ENCODE data around the gene TLE4. TPM values are rescaled to one million over a fixed set of nuclear protein-coding genes. Genes with fewer than 3 reads are reported as not detected.

TLE4 gene
- total and polyA plus RNA-seq, 8 donors, result 21.6 to 38.3 (median 33.8) TPM

- intact Hi-C loops (cut with DNase I), result no loop called here
- DNase-seq (no peak), ATAC-seq (no peak)
- Histone ChIP-seq H3K9me3 (no peaks in the 10 kb centered on the region), H3K4me1 (no peaks in the 10 kb centered on the region), H3K27ac (no peak overlapping the region), H3K27me3 (no peaks in the 10 kb centered on the region), H3K36me3 (peaks cover 0 to 5% of the 10 kb centered on the region in 2 donors), H3K4me3 (no peak overlapping the region)
- no peak for TF ChIP-seq CTCF (IDR thresholded peaks at IDR 0.05)
Observed at GRCh38 chr9:79674052-79674777, 102.5 kb downstream of the TLE4 start.

- no peak overlapping the region for H3K4me3 ChIP-seq
- DNase-seq (no peak), ATAC-seq (no peak)
- no peaks in the 10 kb centered on the region for H3K9me3 ChIP-seq
- H3K27ac ChIP-seq, result no peak overlapping the region
- no peaks in the 10 kb centered on the region for H3K27me3 ChIP-seq
- H3K4me1 ChIP-seq, result no peaks in the 10 kb centered on the region
- no peak for TF ChIP-seq CTCF (IDR thresholded peaks at IDR 0.05)
- intact Hi-C loops (cut with DNase I), result no loop called here
- H3K36me3 ChIP-seq, result no peaks in the 10 kb centered on the region
Observed at GRCh38 chr9:79681576-79681975, 109.8 kb downstream of the TLE4 start.

GRCh38 chr9:79682076-79682736 lies 110.4 kb downstream of the TLE4 start:
- Histone ChIP-seq H3K27ac (no peak overlapping the region), H3K9me3 (no peaks in the 10 kb centered on the region), H3K4me3 (no peak overlapping the region), H3K4me1 (no peaks in the 10 kb centered on the region), H3K27me3 (no peaks in the 10 kb centered on the region), H3K36me3 (no peaks in the 10 kb centered on the region)
- TF ChIP-seq CTCF (IDR thresholded peaks at IDR 0.05), result no peak
- no peak for ATAC-seq
- intact Hi-C loops (cut with DNase I), result no loop called here
- no peak for DNase-seq

DNA sequence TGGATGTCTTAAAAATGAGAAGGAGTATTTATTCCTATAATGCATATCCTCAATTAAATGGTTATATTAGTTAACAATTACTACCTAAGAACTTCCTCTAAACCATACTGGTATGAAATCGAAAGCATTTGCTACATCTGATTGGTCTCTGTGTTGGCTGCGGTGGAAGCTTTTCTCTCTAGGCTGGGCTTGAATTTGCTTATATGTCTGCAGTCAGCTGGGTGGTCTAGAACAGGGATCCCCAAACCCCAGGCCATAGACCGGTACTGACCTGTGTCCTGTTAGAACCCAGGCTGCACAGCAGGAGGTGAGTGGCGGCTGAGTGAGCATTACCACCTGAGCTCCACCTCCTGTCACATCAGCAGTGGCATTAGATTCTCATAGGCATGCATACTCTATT lies 112.3 kb downstream of the TLE4 start:
- TF ChIP-seq CTCF (IDR thresholded peaks at IDR 0.05), result no peak
- DNase-seq (no peak), ATAC-seq (no peak)
- Histone ChIP-seq H3K27ac (no peak overlapping the region), H3K9me3 (no peaks in the 10 kb centered on the region), H3K36me3 (no peaks in the 10 kb centered on the region), H3K4me1 (no peaks in the 10 kb centered on the region), H3K27me3 (no peaks in the 10 kb centered on the region), H3K4me3 (no peak overlapping the region)
- intact Hi-C loops (cut with DNase I), result no loop called here

DNA sequence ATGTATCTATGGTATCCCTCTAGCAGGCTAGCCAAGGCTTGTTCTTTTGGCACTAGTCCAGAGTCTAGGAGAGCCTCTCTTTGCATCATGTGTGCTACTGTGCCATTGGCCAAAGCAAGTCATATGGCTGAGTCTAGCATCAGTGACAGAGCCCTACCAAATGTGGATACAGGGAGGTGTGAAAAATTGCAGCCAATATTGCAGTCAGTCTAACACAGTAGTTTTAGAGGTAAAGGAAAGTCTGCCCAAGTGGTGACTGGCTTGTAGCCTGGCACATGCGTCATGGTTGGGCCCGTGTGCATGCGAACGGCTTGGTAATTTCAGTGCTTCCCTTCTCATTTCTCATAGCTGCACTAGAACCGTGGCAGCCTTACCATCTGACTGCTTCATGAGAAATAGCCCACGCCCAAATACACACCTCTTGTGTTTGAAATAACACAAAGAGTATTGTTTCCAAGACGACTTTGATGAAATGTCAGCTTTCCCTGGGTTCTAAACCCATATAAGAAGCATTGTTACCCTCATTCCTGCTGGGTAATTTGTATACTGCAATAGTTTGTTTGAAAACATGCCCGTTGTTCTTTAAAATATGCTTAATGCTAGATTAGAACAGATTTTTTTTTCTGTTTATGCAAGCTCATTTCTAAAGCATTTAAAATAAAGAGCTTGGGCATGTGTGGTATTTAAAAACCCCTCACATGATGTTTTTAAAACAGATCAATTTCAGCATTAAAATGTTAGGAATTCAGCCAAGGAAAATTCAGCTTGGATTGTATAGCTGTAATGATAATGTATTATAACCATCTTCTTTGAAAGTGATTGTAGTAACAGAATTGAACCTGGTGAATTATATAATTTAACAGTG lies 113.2 kb downstream of the TLE4 start:
- Histone ChIP-seq H3K4me1 (no peaks in the 10 kb centered on the region), H3K27ac (no peak overlapping the region), H3K9me3 (no peaks in the 10 kb centered on the region), H3K27me3 (no peaks in the 10 kb centered on the region), H3K36me3 (no peaks in the 10 kb centered on the region), H3K4me3 (no peak overlapping the region)
- intact Hi-C loops (cut with DNase I), result no loop called here
- no peak for ATAC-seq
- TF ChIP-seq CTCF (IDR thresholded peaks at IDR 0.05), result no peak
- no peak for DNase-seq
